Activated CD8-positive, alpha-beta T cell treated with anti-CD3 and anti-CD28 coated beads for 36 hours (primary cell): ENCODE measurements around the gene PPP2R5D. TPM values are rescaled to one million over a fixed set of nuclear protein-coding genes. Genes with fewer than 3 reads are reported as not detected.

Experiments
- ATAC-seq: fragments of 200-7000 bp; cut with Tn5 transposase; one replicate; pipeline ENCODE4 v1.10.0; 2021; ENCODE audit warnings: mild to moderate bottlenecking, moderate library complexity
- CTCF ChIA-PET: fragments of 350-600 bp; sonication (Branson Sonifier 250); formaldehyde crosslinking; loops from one replicate; lab custom pipeline; 2021; ENCODE audit warnings: antibody characterized with exemption; lab: Charles Lee
- POLR2A ChIA-PET: fragments of 350-600 bp; sonication (Branson Sonifier 250); formaldehyde crosslinking; loops from one replicate; lab custom pipeline; 2021; ENCODE audit warnings: antibody characterized with exemption; lab: Charles Lee
- DNase-seq: peaks from one replicate; pipeline ENCODE4 v3.0.0-alpha.2; 2020
- H3K27ac Mint-ChIP-seq: one replicate; pipeline ENCODE4 v1.8.0; 2021; ENCODE audit warnings: mild to moderate bottlenecking, mixed read lengths
- H3K27me3 Mint-ChIP-seq: one replicate; pipeline ENCODE4 v1.8.0; 2021; ENCODE audit warnings: mixed read lengths
- H3K36me3 Mint-ChIP-seq: one replicate; pipeline ENCODE4 v1.8.0; 2021; ENCODE audit warnings: low read depth, mixed read lengths
- H3K4me1 Mint-ChIP-seq: one replicate; pipeline ENCODE4 v1.8.0; 2021; ENCODE audit warnings: low read depth, mixed read lengths
- H3K4me3 Mint-ChIP-seq: one replicate; pipeline ENCODE4 v1.8.0; 2021; ENCODE audit warnings: mild to moderate bottlenecking, moderate library complexity, mixed read lengths
- H3K9me3 Mint-ChIP-seq: one replicate; pipeline ENCODE4 v1.8.0; 2021; ENCODE audit warnings: mixed read lengths
- intact Hi-C: fragments of 100-400 bp; cut with micrococcal nuclease; formaldehyde crosslinking; loops from one replicate; pipeline ENCODE4 v1.10.0; 2022
- total RNA-seq, 2 experiments: library from RNA; stranded (reverse); gene quantifications; one replicate each; pipeline ENCODE4 v1.2.3, GENCODE V29; 2021
- TF ChIP-seq, protein P1 (sequence below): fragments of 200-600 bp; IDR thresholded peaks from one replicate; pipeline ENCODE4 v1.8.0; 2022; ENCODE audit warnings: antibody characterized with exemption, mild to moderate bottlenecking

The PPP2R5D gene
- total RNA-seq, 2 experiments from 2014 or later, result 41.6 to 47.5 TPM

DNA sequence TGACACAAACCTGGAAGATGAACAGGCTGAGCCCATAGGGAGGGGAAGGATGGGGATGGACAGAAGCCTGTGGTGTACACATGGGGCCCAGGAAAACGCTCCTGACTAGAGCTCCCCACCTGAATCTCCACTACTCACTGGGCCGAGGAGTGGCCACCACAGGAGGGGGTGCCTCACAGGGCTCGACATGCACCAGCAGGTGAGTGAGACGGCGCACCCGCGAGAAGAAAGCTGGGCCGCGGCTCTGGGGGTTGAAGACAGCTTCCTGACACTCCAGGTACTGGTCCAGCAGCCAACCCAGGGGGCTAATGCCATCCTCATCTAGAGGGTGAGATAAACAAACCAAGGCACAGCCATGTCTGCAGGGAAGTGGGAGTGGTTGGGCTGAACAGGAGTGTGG is 58.9 kb downstream of the PPP2R5D start:
- H3K27ac Mint-ChIP-seq, result no peak overlapping the region
- no peak for ATAC-seq
- no peaks in the 10 kb centered on the region for H3K27me3 Mint-ChIP-seq
- H3K4me3 Mint-ChIP-seq, result no peak overlapping the region
- H3K4me1 Mint-ChIP-seq, result no peaks in the 10 kb centered on the region
- intact Hi-C loops, result no loop called here
- DNase-seq, result no peak
- no peaks in the 10 kb centered on the region for H3K9me3 Mint-ChIP-seq
- peaks cover 18% of the 10 kb centered on the region for H3K36me3 Mint-ChIP-seq
- ChIA-PET CTCF (no interaction called here), POLR2A (no interaction called here)
- TF ChIP-seq, protein P1, sequence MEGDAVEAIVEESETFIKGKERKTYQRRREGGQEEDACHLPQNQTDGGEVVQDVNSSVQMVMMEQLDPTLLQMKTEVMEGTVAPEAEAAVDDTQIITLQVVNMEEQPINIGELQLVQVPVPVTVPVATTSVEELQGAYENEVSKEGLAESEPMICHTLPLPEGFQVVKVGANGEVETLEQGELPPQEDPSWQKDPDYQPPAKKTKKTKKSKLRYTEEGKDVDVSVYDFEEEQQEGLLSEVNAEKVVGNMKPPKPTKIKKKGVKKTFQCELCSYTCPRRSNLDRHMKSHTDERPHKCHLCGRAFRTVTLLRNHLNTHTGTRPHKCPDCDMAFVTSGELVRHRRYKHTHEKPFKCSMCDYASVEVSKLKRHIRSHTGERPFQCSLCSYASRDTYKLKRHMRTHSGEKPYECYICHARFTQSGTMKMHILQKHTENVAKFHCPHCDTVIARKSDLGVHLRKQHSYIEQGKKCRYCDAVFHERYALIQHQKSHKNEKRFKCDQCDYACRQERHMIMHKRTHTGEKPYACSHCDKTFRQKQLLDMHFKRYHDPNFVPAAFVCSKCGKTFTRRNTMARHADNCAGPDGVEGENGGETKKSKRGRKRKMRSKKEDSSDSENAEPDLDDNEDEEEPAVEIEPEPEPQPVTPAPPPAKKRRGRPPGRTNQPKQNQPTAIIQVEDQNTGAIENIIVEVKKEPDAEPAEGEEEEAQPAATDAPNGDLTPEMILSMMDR, result no peak

DNA sequence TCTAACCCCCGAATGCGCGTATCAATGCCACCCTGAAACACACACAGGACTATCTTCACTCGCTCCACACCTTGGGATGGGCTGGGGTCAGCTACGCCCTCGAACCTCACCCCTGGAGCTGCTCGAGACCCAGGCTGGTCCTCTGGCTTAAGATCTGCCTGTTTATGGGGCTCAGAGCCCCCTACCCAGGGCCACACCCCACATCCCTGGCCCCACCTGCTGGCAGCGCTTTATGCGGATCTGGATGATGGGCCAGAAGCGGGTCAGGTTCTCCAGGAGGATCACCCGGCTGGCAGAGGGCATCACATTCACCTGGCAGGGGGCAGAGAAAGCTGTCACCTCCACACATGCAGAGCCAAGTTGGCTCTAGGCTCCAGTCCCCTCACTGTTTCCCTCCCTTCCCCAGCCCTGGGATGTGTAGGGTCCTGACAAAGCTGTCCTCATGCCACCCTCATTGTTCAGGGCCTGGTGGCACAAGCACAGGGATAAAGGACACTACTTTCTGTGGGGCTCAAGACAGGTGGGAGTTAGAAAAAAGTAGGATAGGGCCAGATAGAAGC is 61.1 kb downstream of the PPP2R5D start:
- Mint-ChIP-seq H3K4me1 (peaks cover under 1% of the 10 kb centered on the region), H3K9me3 (no peaks in the 10 kb centered on the region), H3K27ac (no peak overlapping the region), H3K36me3 (peaks cover 18% of the 10 kb centered on the region), H3K27me3 (no peaks in the 10 kb centered on the region), H3K4me3 (no peak overlapping the region)
- intact Hi-C loops, result no loop called here
- POLR2A ChIA-PET, result interaction anchor here (0.6 kb wide), 2 partner anchors 43 to 66 kb away, joined by 3 read pairs; no protein-coding TSS in a partner anchor
- ATAC-seq (no peak), DNase-seq (no peak)
- CTCF ChIA-PET, result no interaction called here
- TF ChIP-seq, protein P1, result no peak

DNA sequence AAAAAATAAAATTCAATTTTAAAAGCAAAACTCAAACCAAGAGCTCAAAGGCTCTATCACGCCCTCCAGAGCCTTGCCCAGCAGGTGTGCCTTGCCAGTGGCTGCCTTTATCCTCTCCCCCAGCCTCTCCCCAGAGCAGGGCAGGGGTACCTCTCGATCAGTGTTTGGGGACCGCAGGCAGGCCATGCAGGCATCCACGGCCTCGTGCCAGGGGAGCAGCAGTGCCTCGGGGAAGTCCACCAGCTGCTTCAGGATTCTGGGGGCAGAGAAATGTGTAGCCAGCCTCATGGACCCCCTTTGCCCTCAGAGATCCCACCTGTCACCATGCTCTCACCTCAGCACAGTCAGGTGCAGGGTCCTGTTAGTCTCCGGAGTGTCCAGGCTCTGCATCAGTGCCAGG is 63.6 kb downstream of the PPP2R5D start:
- POLR2A ChIA-PET, result interaction anchor here (0.9 kb wide), 1 partner anchor 16 kb away, joined by 3 read pairs; no protein-coding TSS in a partner anchor
- H3K4me1 Mint-ChIP-seq, result peaks cover 20% of the 10 kb centered on the region
- DNase-seq (no peak), ATAC-seq (no peak)
- H3K27ac Mint-ChIP-seq, result no peak overlapping the region
- no peaks in the 10 kb centered on the region for H3K9me3 Mint-ChIP-seq
- intact Hi-C loops, result no loop called here
- peaks cover 18% of the 10 kb centered on the region for H3K36me3 Mint-ChIP-seq
- CTCF ChIA-PET, result interaction anchor here (1.0 to 2.2 kb wide), 3 partner anchors 9 to 96 kb away, joined by 3 to 7 read pairs (median 3); no protein-coding TSS in a partner anchor
- H3K4me3 Mint-ChIP-seq, result no peak overlapping the region
- H3K27me3 Mint-ChIP-seq, result no peaks in the 10 kb centered on the region
- TF ChIP-seq, protein P1, result no peak

DNA sequence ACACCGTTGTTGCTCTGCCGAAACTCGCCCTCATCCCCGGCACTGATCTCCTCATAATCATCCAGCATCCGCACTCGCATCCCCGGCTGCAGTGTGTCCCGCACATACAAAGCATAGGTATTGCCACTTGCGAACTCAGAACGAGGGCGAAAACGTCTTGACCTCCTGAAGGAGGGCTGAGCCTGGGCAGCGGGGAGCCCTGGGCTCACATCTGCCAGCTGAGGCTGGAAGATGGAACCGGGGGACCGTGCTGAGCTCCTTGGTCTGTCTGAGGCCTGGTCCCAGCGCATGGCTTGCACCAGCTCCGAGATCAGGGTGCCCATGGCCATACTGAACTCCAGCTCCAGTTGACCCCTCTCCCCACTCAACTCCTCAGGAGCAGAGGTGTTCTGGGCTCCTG is 66.6 kb downstream of the PPP2R5D start:
- no peak for DNase-seq
- H3K4me1 Mint-ChIP-seq, result peaks cover 28% of the 10 kb centered on the region
- ChIA-PET CTCF (interaction anchor here (2.4 kb wide), 1 partner anchor 93 kb away, joined by 11 read pairs; no protein-coding TSS in a partner anchor), POLR2A (interaction anchor here (0.9 to 1.8 kb wide), 2 partner anchors 9 to 30 kb away, joined by 3 to 5 read pairs; no protein-coding TSS in a partner anchor)
- no peak for ATAC-seq
- H3K4me3 Mint-ChIP-seq, result no peak overlapping the region
- no peaks in the 10 kb centered on the region for H3K9me3 Mint-ChIP-seq
- H3K27me3 Mint-ChIP-seq, result no peaks in the 10 kb centered on the region
- H3K36me3 Mint-ChIP-seq, result peaks cover 33% of the 10 kb centered on the region
- intact Hi-C loops, result loop anchor here (10.0 kb wide), 1 partner anchor 146 kb away; no protein-coding TSS in a partner anchor
- TF ChIP-seq, protein P1, result no peak
- H3K27ac Mint-ChIP-seq, result peak overlapping the region; percentile 11

GRCh38 chr6:43052225-43052841 is 68.0 kb downstream of the PPP2R5D start:
- Mint-ChIP-seq H3K4me3 (peak overlapping the region; percentile 93), H3K36me3 (peaks cover 32% of the 10 kb centered on the region), H3K9me3 (no peaks in the 10 kb centered on the region), H3K4me1 (peaks cover 32% of the 10 kb centered on the region), H3K27ac (peak overlapping the region; percentile 96), H3K27me3 (no peaks in the 10 kb centered on the region)
- intact Hi-C loops, result loop anchor here (10.0 kb wide), 1 partner anchor 148 kb away; no protein-coding TSS in a partner anchor
- ChIA-PET POLR2A (interaction anchor here (1.1 to 1.8 kb wide), 3 partner anchors 10 to 169 kb away, joined by 3 to 5 read pairs (median 3); no protein-coding TSS in a partner anchor), CTCF (interaction anchor here (2.4 kb wide), 1 partner anchor 92 kb away, joined by 11 read pairs; no protein-coding TSS in a partner anchor)
- ATAC-seq (no peak), DNase-seq (no peak)
- TF ChIP-seq, protein P1, result no peak
